HG03432 (cell line): ENCODE data around the gene PPIH.
A peak's percentile ranks its signal among the peaks of the same experiment; 100 is the strongest.
"Not testable (repeated sequence)": the region's sequence is repeated elsewhere in the genome, so short reads cannot be mapped to it uniquely, and the experiment has no call there.

Experiments used
- ATAC-seq: cut with Tn5 transposase; IDR thresholded peaks from one replicate; pipeline ENCODE4 v1.9.1; 2021; ENCODE audit warnings: mild to moderate bottlenecking, moderate library complexity; ENCODE audit not compliant: unreplicated experiment

Gene PPIH

GRCh38 chr1:42657981-42658876, at the start of gene PPIH:
TSS of gene PPIH (plus strand) at chr1:42658423. CDS start at chr1:42658447, 24 bp downstream.
- peak; percentile 95 for ATAC-seq

GRCh38 chr1:42613803-42614131, 44.5 kb upstream of the PPIH start:
- no peak for ATAC-seq

GRCh38 chr1:42618866-42619265, 39.4 kb upstream of the PPIH start:
- no peak for ATAC-seq

- no peak for ATAC-seq
These were observed 37.9 kb upstream of the PPIH start for GRCh38 chr1:42620307-42620706.

- not testable (repeated sequence) for ATAC-seq
These were observed 37.0 kb upstream of the PPIH start for GRCh38 chr1:42621180-42621579.

- not testable (repeated sequence) for ATAC-seq
These were observed 31.0 kb upstream of the PPIH start for GRCh38 chr1:42627205-42627604.

- no peak for ATAC-seq
These were observed 19.1 kb upstream of the PPIH start for GRCh38 chr1:42639116-42639515.

GRCh38 chr1:42646056-42646455, 12.2 kb upstream of the PPIH start:
- no peak for ATAC-seq

- no peak for ATAC-seq
These were observed 1.0 kb upstream of the PPIH start for GRCh38 chr1:42657201-42657600.

- ATAC-seq: no peak
These were observed 684 bp downstream of the PPIH start for GRCh38 chr1:42658877-42659337.

GRCh38 chr1:42660907-42661500, 2.8 kb downstream of the PPIH start:
- no peak for ATAC-seq

- no peak for ATAC-seq
These were observed 11.7 kb downstream of the PPIH start for GRCh38 chr1:42669936-42670335.

GRCh38 chr1:42670425-42670824, 12.2 kb downstream of the PPIH start:
- ATAC-seq: no peak

- no peak for ATAC-seq
These were observed 16.0 kb downstream of the PPIH start for GRCh38 chr1:42674214-42674613.

GRCh38 chr1:42674682-42675081, 16.5 kb downstream of the PPIH start:
- no peak for ATAC-seq

- ATAC-seq: no peak
These were observed 17.2 kb downstream of the PPIH start for GRCh38 chr1:42675467-42675866.

GRCh38 chr1:42676534-42677087, 18.4 kb downstream of the PPIH start:
- no peak for ATAC-seq

GRCh38 chr1:42679364-42679983, 21.3 kb downstream of the PPIH start:
- no peak for ATAC-seq

- no peak for ATAC-seq
These were observed 21.8 kb downstream of the PPIH start for GRCh38 chr1:42680055-42680454.

GRCh38 chr1:42680921-42681683, 22.9 kb downstream of the PPIH start:
- ATAC-seq: no peak
